ENCODE data around the gene ASAP3. TPM values are rescaled to one million over a fixed set of nuclear protein-coding genes. Genes with fewer than 3 reads are reported as not detected.

Gene ASAP3
- total and polyA plus RNA-seq, 2 of the 13 experiments (the other 11 are each of a cell fraction or from before 2014, with no cell fraction given), result 32.6 to 37.0 TPM

DNA sequence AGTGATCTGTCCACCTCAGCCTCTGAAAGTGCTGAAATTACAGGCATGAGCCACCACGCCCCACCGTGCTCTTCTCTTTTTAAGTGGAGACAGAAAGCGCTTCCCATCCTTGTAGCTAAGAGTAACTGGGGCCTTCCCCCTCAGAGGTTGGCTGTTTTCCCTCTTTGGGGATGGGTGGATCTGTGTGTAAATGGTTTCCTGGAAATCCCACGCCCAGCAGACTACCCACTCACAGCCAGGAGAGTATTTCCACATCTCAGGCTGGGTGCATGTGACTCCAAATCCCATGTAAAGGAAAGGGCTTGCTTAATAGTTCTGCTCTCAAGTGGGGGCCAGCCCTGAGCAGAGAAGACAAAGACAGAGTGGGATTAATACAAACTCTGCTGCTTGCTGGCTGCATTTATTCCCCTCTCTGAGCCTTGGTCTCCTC, 39.9 kb downstream of the ASAP3 start (continued):
- TF ChIP-seq ZBTB49 (CRISPR knock-in tag; IDR thresholded peaks at IDR 0.05; ENCODE audit: borderline replicate concordance) (no peak), HDAC1 (CRISPR knock-in tag; IDR thresholded peaks at IDR 0.05) (no peak), ZBTB25 (CRISPR knock-in tag; IDR thresholded peaks at IDR 0.05) (no peak), ARNT (IDR thresholded peaks at IDR 0.05) (no peak), MAZ (IDR thresholded peaks at IDR 0.05; ENCODE audit: borderline replicate concordance, low read depth, low read length) (no peak), MAZ (CRISPR knock-in tag; IDR thresholded peaks at IDR 0.05; ENCODE audit: low read depth) (no peak), ZNF768 (CRISPR knock-in tag; IDR thresholded peaks at IDR 0.05) (no peak)
- TF ChIP-seq, protein P1, sequence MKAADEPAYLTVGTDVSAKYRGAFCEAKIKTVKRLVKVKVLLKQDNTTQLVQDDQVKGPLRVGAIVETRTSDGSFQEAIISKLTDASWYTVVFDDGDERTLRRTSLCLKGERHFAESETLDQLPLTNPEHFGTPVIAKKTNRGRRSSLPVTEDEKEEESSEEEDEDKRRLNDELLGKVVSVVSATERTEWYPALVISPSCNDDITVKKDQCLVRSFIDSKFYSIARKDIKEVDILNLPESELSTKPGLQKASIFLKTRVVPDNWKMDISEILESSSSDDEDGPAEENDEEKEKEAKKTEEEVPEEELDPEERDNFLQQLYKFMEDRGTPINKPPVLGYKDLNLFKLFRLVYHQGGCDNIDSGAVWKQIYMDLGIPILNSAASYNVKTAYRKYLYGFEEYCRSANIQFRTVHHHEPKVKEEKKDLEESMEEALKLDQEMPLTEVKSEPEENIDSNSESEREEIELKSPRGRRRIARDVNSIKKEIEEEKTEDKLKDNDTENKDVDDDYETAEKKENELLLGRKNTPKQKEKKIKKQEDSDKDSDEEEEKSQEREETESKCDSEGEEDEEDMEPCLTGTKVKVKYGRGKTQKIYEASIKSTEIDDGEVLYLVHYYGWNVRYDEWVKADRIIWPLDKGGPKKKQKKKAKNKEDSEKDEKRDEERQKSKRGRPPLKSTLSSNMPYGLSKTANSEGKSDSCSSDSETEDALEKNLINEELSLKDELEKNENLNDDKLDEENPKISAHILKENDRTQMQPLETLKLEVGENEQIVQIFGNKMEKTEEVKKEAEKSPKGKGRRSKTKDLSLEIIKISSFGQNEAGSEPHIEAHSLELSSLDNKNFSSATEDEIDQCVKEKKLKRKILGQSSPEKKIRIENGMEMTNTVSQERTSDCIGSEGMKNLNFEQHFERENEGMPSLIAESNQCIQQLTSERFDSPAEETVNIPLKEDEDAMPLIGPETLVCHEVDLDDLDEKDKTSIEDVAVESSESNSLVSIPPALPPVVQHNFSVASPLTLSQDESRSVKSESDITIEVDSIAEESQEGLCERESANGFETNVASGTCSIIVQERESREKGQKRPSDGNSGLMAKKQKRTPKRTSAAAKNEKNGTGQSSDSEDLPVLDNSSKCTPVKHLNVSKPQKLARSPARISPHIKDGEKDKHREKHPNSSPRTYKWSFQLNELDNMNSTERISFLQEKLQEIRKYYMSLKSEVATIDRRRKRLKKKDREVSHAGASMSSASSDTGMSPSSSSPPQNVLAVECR (CRISPR knock-in tag; IDR thresholded peaks at IDR 0.05; ENCODE audit: borderline replicate concordance), result no peak

All from HepG2 (cell line).